Activated CD4-positive, CD25-positive, alpha-beta regulatory T cell treated with anti-CD3 and anti-CD28 coated beads, Interleukin-2, amount 50 U/mL, for 72 hours (primary cell): ENCODE data around the gene BET1L.
A peak's percentile ranks its signal among the peaks of the same experiment; 100 is the strongest.
"Not testable (repeated sequence)": the region's sequence is repeated elsewhere in the genome, so short reads cannot be mapped to it uniquely, and the experiment has no call there.

Experiments
- DNase-seq: peaks from one replicate; pipeline ENCODE4 v3.0.0; 2021

BET1L gene

DNA sequence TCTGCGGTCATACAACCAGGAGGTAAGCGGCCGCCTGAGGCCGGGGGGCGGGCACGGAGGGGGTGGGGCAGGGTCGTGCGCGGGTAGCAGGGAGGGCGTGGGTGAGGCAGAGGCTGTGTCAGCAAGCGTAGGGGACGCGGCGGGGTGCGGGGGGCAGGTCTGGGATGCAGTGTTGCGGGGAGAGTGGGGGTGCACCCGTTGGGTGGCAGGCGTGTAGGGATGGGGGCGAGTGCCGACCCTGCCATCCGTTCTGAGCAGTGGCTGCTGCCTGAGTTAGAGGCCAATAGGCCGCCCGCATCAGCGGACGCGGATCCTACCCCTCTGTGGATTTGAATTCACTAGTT lies 1.7 kb upstream of the BET1L start:
- no peak for DNase-seq

DNA sequence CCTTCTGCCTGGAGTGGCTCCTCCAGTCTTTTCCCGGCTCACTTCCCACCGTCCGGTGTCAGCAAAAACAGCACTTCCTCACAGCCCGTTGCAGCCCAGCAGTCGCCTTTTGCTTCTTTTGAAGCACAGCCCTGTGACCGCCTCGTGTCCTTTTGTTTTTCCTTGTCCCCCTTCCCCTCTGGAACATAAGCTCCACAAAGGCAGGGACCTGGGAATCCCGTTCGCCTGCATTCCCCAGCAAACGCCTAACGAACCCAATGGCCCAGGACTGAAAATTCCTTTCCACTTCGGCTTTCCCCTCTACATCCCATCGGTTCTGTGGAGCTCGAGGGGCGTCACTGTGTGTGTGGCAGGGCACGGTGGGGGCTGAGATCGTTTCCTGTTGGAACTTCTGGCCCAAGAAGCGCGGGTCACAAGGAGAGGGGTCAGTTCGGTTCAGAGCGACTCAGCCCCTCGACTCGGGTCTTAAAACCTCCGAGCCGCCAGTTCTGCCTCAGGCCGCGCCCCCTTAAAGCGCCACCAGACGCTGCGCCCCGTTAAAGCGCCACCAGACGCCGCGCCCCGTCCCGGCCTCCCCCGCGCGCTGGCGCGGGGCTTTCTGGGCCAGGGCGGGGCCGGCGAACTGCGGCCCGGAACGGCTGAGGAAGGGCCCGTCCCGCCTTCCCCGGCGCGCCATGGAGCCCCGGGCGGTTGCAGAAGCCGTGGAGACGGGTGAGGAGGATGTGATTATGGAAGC lies 1.1 kb upstream of the BET1L start:
- DNase-seq = peak; percentile 84

DNA sequence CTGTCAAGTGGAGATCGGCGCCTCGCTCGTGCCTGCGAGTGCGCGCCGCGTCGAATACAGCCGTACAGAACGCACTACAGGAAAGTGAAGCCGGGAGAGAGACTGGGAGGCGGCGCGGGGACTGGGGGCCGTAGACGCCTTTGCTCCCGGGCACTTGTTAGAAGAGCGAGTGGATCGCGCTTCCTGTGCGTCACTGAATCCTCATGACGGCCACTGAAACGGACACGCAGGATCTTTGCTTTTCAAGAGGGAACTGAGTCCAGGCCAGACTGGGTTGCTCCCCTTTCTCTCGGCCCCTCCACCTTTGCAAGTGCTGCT lies 623 bp upstream of the BET1L start:
- DNase-seq = no peak

DNA sequence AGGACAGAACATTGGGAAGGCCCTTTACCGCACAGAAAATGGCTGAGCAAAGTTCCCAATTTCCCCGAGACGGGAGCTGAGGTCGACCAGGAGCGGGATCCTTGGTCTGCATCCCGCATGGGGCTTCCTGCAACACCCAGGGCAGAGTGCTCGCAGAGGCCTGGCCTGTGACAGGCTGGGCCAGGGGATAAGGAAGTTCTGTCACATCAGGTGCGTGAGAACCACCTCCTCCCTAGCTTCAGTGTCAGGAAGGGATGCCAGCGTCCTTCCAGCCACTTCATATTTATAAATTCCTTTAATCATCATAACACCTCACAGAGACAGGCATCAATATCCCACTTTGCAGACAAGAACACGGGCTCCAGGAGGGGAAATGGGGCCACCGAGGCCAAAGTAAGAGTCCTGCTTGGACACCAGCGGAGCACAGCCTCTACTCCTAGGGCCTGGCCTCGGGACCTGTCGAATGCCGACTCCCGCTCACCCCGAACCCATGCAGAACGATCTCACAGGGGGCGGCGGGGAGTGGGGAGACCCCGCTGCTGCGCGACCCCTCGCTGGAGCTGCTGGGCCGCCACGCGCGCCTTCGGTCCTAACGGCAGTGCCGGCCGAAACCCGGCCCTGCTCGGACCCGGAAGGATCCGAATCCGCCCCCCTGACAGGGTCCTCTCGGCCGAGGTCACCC lies 532 bp downstream of the BET1L start:
- no peak for DNase-seq

DNA sequence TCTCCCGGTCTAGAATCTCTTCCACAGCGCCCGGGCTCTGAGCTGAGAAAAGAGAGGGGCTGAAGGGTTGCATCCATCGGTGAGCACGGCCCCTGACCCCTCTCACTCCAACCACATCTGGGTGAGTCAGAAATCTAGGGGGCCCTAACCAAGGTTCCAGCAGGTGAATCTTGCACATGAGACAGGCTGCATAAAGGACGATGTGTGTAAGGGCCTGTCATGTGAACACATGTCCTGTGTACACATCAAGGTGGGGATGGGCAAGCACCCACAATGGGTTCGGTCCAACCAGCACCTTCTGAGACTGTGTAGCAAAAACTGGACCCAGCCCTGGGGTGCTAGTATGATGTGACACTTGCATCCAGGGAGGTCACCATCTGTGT lies 1.2 kb downstream of the BET1L start:
- DNase-seq = no peak

DNA sequence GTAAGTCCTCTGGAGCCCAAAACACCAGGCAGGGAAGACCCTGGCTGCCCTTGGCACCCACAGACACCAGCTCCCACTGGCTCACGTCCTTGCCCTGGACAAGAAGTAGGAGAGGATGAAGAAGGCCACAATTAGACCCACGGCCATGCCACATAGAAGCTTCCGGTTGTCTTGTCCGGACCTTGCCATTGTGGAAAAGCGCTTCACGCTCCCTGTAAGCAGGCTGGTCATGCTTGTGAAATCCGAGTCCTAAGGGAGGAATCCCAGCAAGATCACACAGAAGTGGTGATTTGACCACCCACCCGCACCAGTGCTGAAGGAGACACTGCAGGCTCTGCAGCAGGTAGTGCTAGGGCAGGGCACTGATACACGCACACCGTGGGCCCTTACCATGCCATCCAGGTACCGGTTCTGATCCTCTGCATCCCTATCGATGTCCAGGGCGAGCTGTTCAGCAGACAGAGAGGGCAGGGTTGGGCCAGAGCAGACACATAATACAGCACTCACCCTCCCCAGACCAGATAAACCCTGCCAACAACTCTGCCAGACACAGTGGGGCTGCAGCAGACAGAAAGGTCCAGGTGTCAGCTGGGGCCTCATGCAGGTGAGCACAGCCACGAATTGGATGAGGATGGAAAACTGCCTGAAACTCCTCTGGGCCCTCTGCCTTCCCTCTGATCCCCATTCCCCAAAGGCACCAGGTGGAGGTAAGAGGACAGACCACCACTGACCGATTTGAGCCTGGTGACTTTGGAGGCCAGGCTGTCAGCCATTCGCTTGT lies 1.8 kb downstream of the BET1L start:
- DNase-seq = no peak

DNA sequence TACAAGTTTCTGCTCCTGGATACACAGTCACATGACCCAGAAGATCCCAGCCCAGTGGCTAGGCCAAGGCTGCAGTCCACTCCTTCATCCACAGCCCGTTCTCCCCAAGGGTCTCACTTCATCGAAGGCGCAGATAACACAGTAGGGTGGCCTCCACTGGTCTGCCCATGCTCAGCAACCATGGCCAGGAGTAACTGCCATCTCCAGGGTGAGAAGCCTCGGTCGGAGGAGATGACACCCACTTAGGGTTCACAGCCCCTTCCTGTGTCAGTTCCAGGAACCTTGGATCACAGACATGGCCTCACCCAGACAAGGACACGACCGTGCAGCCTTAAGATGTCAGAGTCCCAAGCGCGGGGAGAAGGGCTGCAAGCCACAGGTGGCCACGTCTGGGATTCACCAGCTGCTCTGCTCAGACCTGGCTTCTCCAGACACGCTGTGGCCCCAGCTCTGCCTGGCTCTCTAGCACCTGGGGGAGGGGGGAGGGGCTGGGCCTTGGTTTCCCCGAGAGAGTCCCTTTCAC lies 2.6 kb downstream of the BET1L start:
- DNase-seq = peak; percentile 21

DNA sequence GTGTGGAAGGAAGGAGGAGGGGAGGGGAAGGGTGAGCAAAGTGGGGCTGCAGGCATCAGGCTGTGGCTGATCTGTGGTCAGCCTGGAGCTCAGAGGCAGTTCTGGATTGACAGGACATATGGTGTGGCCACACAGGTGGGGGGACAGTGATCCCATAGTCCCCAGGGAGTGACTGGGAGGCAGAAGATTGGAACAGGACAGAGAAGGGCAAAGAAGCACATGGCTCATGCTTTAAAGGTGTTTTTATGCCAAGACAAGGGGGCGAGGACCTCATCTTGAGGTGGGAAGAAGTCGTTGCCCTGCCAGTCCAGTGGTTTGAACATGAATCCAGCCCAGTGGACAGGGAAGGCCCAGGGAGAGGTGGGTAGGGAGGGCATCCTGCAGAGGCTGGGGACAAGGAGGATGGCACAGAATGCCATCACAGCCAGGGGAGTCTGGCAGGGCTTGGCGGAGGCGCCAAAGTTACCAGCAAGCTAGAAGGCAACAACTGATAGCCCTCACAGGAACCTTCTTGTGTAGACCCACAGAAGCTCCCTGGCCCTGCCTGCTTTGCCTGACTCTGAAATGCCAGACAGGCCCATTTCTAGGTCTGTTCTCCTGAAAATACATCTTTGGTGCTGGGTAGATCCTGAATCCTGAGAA lies 3.1 kb downstream of the BET1L start:
- DNase-seq = no peak

DNA sequence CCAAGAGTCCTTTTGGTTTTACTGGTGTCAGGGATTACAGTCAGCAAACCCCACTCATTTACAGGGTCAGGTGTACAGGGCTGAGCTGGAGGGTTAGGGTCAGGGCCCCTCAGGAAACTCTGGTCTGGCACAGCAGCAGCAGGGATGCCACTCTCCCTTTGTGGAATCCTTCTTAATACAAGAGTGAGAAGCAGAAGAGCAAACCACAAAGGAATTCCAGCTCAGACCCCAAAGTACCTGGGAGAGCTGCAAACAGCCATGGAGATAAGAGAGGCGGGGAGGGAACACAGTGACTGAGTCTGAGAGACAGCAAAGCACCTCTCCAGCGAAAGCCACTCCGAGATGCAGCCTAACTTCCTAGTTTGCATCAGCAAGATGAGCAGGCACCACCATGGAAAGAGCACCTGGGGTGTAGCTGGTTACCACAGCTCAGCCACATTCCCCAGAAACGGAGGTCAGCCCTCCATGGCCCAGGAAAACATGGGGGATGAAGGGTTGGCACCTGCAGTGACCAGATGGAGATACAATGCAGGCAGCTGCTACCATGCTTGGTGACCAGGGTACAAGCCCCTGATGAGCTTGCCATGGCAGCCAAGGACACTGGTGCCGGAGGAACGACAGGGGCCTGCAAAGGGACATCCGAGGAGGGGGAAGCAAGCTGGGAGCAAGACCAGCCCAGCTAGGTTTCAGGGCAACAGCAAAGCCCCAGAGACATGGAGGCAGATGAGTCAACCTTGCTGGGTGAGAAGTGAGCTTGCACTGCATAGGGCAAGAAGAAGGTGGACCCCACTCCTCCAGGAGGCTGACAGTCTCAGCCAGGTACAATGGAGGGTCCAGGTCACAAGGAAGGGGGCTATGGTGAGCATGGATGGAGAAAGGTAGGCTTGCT lies 3.9 kb downstream of the BET1L start:
- DNase-seq = no peak

DNA sequence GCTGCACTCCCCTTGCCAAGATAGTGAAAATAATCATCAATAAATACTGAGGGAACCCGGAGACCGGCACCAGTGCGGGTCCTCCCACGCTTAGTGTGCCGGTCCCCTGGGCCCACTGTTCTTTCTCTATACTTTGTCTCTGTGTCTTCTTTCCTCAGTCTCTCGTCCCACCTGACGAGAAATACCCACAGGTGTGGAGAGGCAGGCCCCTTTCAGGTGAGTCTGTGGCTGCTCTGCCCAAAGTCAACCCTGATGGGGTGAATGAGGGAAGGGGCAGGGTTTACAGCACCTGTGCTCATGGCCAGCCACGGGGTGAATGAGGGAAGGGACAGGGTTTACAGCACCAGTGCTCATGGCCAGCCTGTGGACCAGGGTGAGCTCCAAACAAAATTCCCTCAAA lies 4.7 kb downstream of the BET1L start:
- DNase-seq = peak; percentile 25

DNA sequence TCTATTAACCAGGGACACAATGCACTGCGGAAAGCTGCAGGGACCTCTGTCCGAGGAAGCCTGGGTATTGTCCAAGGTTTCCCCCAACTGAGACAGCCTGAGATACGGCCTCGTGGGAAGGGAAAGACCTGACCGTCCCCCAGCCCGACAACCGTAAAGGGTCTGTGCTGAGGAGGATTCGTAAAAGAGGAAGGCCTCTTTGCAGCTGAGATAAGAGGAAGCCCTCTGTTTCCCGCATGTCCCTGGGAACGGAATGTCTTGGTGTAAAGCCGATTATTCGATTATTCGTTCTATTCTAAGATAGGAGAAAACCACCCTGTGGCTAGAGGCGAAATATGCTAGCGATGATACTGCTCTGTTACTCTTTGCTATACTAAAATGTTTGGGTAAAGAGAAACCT lies 5.2 kb downstream of the BET1L start:
- peak; percentile 22 for DNase-seq

DNA sequence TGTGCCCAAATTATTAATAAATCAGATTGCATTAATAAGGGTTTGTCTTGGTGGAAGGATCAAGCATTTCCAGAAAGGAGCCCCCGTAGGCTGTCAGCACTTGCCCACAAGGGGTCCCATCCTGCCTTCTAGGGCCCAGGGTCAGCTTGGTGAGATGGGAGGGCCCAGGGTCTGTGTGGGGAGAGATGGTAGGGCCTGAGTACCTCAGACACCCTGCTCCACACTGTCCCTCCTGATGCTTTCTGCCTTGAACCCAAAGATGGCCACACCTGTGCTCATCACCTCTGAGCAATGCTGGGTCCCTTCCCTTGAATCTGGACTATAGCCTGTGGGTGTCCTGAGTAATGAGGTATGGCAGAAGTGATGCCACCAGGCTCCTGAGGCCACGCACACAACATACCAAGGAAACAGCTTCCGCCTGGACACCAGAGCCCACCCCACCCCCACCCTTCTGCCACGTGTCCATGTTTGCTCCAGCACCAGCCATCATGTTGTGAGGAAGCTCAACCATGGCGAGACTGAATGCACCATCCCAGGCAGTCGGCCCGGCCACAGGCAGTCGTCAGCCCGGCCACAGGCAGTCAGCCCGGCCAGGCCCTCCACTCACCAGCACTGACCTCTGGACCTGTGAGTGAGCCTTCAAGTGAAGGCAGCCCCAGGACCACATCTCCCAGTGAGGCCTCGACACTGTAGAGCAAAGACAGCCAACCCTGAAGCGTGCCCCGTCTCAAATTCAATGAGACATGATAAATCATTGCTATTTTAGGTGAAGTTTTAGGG lies 6.8 kb downstream of the BET1L start:
- DNase-seq = peak; percentile 14

DNA sequence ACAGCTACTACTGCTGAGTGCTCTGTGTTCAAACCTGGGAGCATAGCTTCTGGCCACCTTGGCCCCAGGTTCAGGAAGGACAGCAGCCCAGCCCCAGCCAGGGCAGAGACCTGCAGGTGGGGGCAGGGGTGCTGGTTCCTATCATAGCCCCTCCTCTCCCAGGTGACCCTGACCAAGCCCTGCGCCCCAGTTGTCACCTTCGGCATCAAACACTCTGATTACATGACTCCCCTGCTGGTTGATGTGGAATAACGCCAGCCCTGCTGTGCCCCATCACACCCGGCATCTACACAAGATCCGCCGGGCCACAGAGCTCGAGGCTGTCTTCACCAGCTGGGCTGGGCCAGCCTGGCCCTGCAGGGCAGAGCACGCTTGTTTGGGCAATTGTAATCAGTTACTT lies 7.4 kb downstream of the BET1L start:
- DNase-seq = peak; percentile 27

DNA sequence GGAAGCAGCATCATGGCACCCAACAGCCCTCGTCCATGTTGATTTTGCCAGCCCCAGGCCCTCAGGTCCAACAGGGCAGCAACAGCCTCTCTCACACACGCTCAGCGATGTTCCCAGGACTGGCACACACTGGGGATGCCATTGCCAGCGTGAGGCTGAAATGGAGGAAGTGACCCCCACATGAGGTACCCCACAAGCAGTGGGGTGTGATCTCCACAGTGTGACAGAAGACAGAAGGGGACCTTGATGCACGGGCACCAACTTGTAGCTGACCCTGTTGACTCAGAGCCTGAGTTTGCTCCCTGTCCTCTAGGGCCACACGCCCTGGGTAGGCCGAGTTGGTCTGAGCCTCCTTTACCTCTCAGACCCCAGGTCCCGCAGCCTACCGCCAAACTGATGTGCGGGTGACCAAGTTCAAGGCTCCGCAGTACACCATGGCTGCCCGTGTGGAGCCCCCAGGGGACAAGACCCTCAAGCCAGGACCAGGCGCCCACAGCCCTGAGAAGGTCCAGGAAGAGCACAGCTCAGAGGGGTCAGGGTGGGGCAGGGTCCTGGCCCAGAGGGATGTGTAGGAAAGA lies 8.1 kb downstream of the BET1L start:
- DNase-seq = peak; percentile 20

DNA sequence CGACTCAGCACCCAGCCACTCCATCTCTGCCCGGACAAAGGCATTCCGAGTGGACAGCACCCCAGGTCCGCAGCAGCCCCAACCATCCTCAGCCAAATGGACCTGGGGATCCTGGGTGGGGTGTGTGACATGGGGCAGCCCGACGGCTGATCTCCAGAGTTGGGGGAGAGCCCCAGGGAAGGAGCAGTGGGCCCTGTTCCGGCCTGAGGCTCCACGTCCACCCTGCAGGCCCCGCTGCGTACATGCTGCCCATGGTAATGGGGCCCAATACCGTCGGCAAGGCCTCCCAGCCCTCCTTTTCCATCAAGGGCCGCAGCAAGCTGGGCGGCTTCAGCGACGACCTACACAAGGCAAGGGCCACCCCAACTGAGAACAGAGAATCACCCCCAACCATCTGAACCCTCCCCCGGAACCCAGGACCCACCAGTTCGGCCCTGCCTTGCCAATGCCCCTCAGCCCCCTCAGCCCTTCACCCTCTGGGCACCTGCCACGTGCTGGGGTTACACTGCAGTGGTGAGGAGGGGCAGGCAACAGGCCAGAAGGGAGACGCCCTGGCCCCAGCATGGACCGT lies 8.9 kb downstream of the BET1L start:
- no peak for DNase-seq

DNA sequence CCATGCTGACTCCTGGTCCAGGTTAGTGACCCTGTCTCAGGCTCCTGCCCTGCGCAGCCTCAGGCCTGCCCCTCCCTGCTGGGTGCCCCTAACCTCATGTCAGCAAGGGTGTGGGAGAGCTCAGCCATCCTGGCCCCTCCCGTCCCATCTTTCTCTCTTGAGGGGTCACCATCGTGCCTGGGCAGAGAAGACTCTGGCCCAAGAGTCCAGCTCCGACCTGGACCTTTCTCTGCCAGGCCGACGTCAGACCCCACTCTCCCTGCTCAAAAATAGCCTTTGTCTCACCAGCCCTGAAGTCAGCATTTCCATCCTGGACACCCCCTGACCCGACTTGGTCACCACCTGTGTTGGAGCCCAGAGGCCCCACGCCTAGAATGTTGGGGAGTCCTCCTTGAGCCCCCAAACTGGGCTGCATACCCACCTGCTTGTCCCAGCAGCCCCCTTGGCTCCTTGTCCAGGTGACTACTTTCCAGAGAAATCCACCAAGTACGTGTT lies 9.4 kb downstream of the BET1L start:
- no peak for DNase-seq

DNA sequence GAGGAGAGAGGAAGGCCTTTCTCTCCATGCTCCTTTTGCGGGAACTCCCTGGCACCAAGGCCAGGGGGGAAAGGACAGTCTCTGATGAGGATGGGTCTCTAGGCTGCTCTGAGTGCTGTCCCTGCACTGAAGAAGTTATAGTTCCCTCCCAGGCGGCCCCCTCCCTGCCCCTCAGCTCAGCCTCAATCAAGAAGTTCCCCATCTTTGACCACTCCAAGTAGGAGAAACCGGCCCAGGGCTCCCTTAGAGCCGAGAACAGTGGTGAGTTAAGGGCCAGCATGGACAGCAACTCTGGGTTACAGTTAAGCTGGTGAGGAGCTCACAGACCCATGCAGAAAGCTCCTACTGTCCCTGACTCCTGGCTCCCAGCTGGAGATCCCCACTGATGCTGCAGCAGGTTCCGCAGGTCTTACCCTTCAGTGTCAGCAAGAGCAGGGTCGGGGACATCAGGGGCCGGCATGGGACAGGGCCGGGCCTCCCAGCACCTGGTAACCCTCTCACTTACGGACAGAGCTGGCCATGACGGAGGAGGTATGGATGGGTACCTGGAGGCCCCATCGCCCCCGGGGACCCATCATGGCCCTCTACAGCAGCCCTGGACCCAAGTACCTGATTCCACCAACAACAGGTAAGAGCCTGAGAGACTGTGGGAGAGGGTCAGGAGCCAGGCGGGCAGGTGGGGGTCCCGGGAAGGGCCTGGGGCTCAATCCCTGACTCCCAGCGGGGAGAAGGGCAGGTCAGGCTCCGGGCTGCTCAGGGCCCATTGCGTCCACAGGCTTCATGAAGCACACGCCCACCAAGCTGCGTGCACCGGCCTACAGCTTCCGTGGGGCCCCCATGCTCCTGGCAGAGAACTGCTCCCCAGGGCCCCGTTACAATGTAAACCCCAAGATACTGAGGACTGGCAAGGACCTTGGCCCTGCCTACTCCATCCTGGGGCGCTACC lies 10.1 kb downstream of the BET1L start:
- no peak for DNase-seq

DNA sequence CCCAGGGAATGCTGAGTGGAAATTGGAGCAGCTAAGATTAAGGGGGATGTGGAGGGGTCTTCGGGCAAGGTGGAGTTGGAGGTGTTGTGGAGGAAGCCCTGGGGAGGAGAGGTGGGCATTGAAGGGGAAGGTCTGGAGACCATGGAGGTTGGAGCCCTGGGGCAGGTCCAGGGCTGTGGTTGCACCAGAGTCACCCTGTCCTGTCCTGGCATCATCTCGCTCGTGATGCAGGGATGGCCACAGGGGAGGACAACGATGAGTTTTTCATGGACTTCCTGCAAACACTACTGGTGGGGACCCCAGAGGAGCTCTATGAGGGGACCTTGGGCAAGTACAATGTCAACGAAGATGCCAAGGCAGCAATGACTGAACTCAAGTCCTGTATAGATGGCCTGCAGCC lies 13.7 kb downstream of the BET1L start:
- not testable (repeated sequence) for DNase-seq

DNA sequence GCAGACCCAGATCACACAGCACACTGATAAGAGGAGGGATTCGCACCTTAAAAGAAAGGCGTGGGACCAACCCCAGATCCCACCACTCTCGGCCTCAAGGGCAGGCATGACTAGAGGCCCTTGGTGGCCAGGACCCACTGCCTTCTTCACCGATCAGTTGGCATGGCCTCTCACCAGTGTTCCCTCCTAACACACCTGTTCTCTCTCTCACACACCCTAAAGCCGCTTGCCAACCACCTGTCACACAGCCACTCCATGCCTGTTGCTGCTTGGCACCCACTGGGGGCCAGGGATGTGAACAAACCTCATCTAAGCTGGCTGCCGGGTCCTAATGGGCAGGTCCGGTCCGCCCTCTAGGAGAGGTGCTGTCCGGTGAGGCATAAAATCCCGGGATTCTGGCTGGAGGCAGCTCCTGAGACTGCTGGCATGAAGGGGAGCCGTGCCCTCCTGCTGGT lies 14.5 kb downstream of the BET1L start, which contains the start of gene SCGB1C1:
Gene SCGB1C1, plus strand, starts transcription at position 405 of the 455 bp plus-strand sequence. Its CDS starts 22 bp downstream, at position 427.
- DNase-seq = not testable (repeated sequence)
